Measurements from ENCODE around the gene MCEMP1.
"Not testable (repeated sequence)": the region's sequence is repeated elsewhere in the genome, so short reads cannot be mapped to it uniquely, and the experiment has no call there.

The MCEMP1 gene

DNA sequence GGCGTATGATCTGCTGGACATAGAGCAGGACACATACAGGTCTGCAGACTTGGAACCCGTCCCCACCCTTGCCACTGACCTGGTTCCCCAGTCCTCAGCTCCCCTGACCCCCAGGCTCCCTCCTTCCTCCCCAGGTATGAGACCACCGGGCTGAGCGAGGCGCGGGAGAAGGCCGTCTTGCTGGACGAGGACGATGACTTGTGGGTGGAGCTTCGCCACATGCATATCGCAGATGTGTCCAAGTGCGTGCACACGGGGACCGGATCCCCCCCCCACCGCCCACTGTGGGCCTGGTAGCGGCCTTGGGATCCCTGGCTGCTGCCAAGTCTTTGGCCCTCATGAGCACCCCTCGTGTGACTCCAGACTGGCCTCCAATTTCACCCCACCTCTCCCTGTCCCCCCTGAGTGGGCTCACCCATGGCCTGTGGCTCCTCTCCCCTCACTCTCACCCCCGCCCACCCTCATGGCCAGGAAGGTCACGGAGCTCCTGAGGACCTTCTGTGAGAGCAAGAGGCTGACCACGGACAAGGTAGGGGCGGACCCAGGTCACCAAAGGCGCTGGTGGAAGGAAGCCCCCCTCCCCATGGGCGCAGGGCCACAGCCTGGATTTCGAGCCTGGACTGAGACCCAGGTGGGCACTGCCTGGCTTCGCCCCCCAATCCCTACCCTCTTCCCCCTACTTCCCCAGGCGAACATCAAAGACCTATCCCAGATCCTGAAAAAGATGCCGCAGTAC, 34.4 kb upstream of the MCEMP1 start:
- no peaks in the 10 kb centered on the region for H3K27me3 ChIP-seq (ENCODE audit: insufficient read depth, low read depth, severe bottlenecking)
- no peaks in the 10 kb centered on the region for H3K36me3 ChIP-seq
- no peaks in the 10 kb centered on the region for H3K9me3 ChIP-seq (ENCODE audit: severe bottlenecking)
- no peak overlapping the region for H3K4me3 ChIP-seq (ENCODE audit: low read depth, low read length)
- TF ChIP-seq, protein P1, sequence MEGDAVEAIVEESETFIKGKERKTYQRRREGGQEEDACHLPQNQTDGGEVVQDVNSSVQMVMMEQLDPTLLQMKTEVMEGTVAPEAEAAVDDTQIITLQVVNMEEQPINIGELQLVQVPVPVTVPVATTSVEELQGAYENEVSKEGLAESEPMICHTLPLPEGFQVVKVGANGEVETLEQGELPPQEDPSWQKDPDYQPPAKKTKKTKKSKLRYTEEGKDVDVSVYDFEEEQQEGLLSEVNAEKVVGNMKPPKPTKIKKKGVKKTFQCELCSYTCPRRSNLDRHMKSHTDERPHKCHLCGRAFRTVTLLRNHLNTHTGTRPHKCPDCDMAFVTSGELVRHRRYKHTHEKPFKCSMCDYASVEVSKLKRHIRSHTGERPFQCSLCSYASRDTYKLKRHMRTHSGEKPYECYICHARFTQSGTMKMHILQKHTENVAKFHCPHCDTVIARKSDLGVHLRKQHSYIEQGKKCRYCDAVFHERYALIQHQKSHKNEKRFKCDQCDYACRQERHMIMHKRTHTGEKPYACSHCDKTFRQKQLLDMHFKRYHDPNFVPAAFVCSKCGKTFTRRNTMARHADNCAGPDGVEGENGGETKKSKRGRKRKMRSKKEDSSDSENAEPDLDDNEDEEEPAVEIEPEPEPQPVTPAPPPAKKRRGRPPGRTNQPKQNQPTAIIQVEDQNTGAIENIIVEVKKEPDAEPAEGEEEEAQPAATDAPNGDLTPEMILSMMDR (IDR thresholded peaks at IDR 0.05; ENCODE audit: low read depth, low read length), result no peak
- H3K27ac ChIP-seq, result no peak overlapping the region
- DNase-seq, result no peak

DNA sequence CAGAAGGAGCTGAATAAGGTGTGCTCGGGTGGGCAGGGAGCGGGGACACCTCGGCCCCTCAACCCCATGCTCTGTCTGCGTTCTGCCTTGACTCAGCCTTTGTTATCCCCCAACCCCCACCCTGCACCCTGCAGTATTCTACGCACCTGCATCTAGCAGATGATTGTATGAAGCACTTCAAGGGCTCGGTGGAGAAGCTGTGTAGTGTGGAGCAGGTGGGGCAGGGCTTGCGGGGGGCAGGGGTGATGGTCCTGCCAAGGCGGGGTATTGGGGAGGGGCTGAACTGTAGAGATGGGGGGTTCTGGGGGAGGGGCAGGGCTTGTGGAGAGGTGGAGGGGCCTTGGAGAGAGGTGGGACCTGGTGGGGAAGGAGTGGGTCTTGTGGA, 33.9 kb upstream of the MCEMP1 start:
- no peak for DNase-seq
- Histone ChIP-seq H3K27ac (no peak overlapping the region), H3K27me3 (ENCODE audit: insufficient read depth, low read depth, severe bottlenecking) (no peaks in the 10 kb centered on the region), H3K4me3 (ENCODE audit: low read depth, low read length) (no peak overlapping the region), H3K36me3 (no peaks in the 10 kb centered on the region), H3K9me3 (ENCODE audit: severe bottlenecking) (no peaks in the 10 kb centered on the region)
- TF ChIP-seq, protein P1 (IDR thresholded peaks at IDR 0.05; ENCODE audit: low read depth, low read length), result no peak

DNA sequence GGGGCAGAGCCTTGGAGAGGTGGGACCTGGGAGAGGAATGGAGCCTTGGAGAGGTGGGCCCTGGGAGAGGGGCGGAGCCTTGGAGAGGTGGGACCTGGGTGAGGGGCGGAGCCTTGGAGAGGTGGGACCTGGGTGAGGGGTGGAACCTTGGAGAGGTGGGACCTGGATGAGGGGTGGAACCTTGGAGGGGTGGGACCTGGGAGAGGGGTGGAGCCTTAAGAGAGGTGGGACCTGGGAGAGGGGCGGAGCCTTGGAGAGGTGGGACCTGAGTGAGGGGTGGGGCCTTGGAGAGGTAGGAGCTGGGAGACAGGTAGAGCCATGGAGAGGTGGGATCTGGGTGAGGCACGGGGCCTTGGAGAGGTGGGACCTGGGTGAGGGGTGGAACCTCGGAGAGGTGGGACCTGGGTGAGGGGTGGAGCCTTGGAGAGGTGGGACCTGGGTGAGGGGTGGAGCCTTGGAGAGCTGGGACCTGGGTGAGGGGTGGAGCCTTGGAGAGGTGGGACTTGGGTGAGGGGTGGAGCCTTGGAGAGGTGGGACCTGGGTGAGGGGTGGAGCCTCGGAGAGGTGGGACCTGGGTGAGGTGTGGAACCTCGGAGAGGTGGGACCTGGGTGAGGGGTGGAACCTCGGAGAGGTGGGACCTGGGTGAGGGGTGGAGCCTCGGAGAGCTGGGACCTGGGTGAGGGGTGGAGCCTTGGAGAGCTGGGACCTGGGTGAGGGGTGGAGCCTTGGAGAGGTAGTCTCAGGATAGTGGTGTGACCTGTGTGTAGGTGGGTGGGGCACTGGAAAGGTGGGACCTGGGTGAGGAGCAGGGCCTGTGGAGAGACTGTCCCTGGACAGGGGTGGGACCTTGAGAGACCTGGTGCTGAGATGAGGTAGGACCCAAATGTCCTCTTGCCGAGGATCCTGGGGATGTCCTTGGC, 33.0 kb upstream of the MCEMP1 start:
- H3K27me3 ChIP-seq (ENCODE audit: insufficient read depth, low read depth, severe bottlenecking); H3K36me3 ChIP-seq; H3K27ac ChIP-seq; H3K9me3 ChIP-seq (ENCODE audit: severe bottlenecking); DNase-seq; H3K4me3 ChIP-seq (ENCODE audit: low read depth, low read length): not testable (repeated sequence)

DNA sequence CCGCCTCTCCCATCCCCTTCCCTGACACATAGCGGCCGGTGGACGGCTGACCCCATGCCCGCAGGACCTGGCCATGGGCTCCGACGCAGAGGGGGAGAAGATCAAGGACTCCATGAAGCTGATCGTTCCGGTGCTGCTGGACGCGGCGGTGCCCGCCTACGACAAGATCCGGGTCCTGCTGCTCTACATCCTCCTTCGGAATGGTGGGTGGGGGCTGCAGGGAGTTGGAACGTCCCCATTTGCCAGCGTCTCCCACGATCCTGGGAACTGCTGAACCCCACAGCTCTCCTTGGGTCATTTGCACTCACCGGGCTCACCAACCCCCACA, 32.4 kb upstream of the MCEMP1 start:
- H3K9me3 ChIP-seq (ENCODE audit: severe bottlenecking), result no peaks in the 10 kb centered on the region
- H3K4me3 ChIP-seq (ENCODE audit: low read depth, low read length), result no peak overlapping the region
- no peak overlapping the region for H3K27ac ChIP-seq
- no peaks in the 10 kb centered on the region for H3K27me3 ChIP-seq (ENCODE audit: insufficient read depth, low read depth, severe bottlenecking)
- H3K36me3 ChIP-seq, result no peaks in the 10 kb centered on the region
- no peak for DNase-seq
- TF ChIP-seq, protein P1 (IDR thresholded peaks at IDR 0.05; ENCODE audit: low read depth, low read length), result no peak

DNA sequence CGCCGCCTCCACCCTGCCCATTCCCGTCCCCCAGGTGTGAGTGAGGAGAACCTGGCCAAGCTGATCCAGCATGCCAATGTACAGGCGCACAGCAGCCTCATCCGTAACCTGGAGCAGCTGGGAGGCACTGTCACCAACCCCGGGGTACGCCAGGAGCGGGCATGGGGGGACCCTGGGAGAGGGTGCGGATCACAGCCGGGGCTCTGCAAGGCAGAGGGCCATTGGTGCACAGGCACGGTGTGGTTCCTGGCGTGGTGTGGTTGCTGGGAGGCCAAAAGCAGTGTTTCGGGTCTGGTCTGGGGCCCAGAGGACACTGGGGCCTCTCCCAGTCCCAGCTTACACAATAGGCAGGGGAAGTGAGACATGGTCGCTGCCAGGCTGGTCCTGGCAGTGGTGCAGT, 31.7 kb upstream of the MCEMP1 start:
- DNase-seq, result no peak
- TF ChIP-seq, protein P1 (IDR thresholded peaks at IDR 0.05; ENCODE audit: low read depth, low read length), result no peak
- no peaks in the 10 kb centered on the region for H3K9me3 ChIP-seq (ENCODE audit: severe bottlenecking)
- H3K27ac ChIP-seq, result no peak overlapping the region
- no peak overlapping the region for H3K4me3 ChIP-seq (ENCODE audit: low read depth, low read length)
- H3K36me3 ChIP-seq, result no peaks in the 10 kb centered on the region
- H3K27me3 ChIP-seq (ENCODE audit: insufficient read depth, low read depth, severe bottlenecking), result no peaks in the 10 kb centered on the region

DNA sequence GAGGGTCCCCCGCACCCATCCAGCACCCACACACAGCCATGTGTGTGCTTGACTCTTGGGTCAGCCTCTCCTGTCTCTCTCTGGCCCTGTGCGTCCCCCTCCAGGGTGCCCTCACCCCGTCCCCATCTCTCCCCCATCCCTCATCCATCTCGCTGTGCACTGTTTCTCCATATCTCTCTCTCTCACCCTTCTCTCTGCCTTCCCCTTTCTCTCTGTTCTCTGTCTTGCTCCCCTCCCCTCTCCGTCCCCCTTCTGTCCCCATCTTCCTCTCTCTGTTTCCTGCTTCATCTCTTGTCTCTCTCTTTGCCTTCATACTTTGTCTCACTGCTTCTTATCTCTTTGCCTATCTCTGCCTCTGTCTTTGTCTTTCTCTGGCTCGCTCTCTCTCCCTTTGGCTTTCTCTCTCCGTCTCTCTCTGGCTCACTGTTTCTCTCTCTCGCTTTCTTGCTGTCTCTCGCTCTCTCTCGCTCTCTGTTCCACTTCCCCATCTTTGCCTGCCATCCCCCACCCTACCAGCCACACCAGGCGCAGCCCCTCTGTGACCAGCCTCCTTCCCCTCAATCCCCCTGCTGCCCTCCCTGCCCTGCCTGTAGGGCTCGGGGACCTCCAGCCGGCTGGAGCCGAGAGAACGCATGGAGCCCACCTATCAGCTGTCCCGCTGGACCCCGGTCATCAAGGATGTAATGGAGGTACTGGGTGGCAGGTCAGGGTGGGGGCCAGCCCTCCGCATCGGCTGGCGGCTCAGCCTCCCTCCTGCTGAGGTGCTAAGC, 31.0 kb upstream of the MCEMP1 start:
- H3K4me3 ChIP-seq (ENCODE audit: low read depth, low read length), result no peak overlapping the region
- TF ChIP-seq, protein P1 (IDR thresholded peaks at IDR 0.05; ENCODE audit: low read depth, low read length), result no peak
- no peaks in the 10 kb centered on the region for H3K27me3 ChIP-seq (ENCODE audit: insufficient read depth, low read depth, severe bottlenecking)
- peak; percentile 34 for DNase-seq
- H3K36me3 ChIP-seq, result no peaks in the 10 kb centered on the region
- no peak overlapping the region for H3K27ac ChIP-seq
- no peaks in the 10 kb centered on the region for H3K9me3 ChIP-seq (ENCODE audit: severe bottlenecking)

All from WERI-Rb-1 (cell line).